KMS-11 (cell line): ENCODE measurements around the gene CXADR.
"Not testable (repeated sequence)": the region's sequence is repeated elsewhere in the genome, so short reads cannot be mapped to it uniquely, and the experiment has no call there.

Experiments used
- H2AFZ ChIP-seq: fragments of 200-600 bp; sonication (generic); 2 replicates; pipeline ENCODE4 v1.6.1; 2016; ENCODE audit warnings: antibody characterized with exemption, mixed run types, low read depth
- H3K27ac ChIP-seq: fragments of 200-600 bp; sonication (generic); 2 replicates; pipeline ENCODE4 v1.6.1; 2016; ENCODE audit warnings: mild to moderate bottlenecking, mixed run types
- H3K27me3 ChIP-seq: fragments of 200-600 bp; sonication (generic); 2 replicates; pipeline ENCODE4 v1.6.1; 2017; ENCODE audit warnings: mild to moderate bottlenecking, low read depth, mixed run types, moderate library complexity; ENCODE audit not compliant: insufficient read depth
- H3K36me3 ChIP-seq: fragments of 200-600 bp; sonication (generic); 2 replicates; pipeline ENCODE4 v1.6.1; 2017; ENCODE audit warnings: mild to moderate bottlenecking, mixed run types; ENCODE audit not compliant: insufficient read depth
- H3K4me1 ChIP-seq: fragments of 200-600 bp; sonication (generic); 2 replicates; pipeline ENCODE4 v1.6.1; 2016; ENCODE audit warnings: mild to moderate bottlenecking, low read depth, mixed run types; ENCODE audit not compliant: poor library complexity, severe bottlenecking
- H3K4me2 ChIP-seq: fragments of 200-600 bp; sonication (generic); 2 replicates; pipeline ENCODE4 v1.7.0; 2016; ENCODE audit warnings: mild to moderate bottlenecking, mixed run types
- H3K4me3 ChIP-seq: fragments of 200-600 bp; sonication (generic); IDR thresholded peaks from 2 replicates; pipeline ENCODE4 v1.6.1; 2017; ENCODE audit warnings: low read depth, low read length, mixed read lengths; ENCODE audit not compliant: insufficient read depth
- H3K79me2 ChIP-seq: fragments of 200-600 bp; sonication (generic); 2 replicates; pipeline ENCODE4 v1.6.1; 2016; ENCODE audit warnings: low read depth, mixed run types; ENCODE audit not compliant: insufficient read depth
- H3K9ac ChIP-seq: fragments of 200-600 bp; sonication (generic); 2 replicates; pipeline ENCODE4 v1.6.1; 2016; ENCODE audit warnings: mild to moderate bottlenecking, mixed run types
- H4K20me1 ChIP-seq: fragments of 200-600 bp; sonication (generic); 2 replicates; pipeline ENCODE4 v1.6.1; 2016; ENCODE audit warnings: mild to moderate bottlenecking, mixed run types; ENCODE audit not compliant: insufficient read depth
- TF ChIP-seq, protein P1 (sequence below): fragments of 200-600 bp; sonication (generic); conservative IDR thresholded peaks from 2 replicates; pipeline ENCODE4 v1.6.1; 2017; ENCODE audit warnings: low read depth, mild to moderate bottlenecking, antibody characterized with exemption, low read length, moderate library complexity, mixed read lengths

Gene CXADR

DNA sequence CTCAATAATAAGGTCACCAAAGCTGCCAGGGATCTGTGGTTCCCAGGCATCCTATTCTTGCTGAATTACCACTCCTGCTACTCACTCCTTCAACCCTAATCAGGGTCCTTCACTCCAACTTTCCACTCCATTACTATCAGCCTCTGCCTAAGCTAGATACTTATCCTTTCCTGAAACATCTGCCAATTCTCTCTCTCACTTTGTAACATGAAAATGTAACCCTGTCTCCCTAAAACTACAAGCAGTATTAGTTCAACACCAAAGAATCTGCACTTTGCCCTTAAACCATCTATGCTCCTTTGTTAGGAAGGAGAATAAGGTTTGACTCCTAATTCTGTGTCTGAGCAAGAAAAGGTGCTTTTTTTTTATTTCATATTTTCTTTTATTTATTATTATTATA, 15.5 kb upstream of the CXADR start:
- Histone ChIP-seq H3K36me3 (no peaks in the 10 kb centered on the region), H3K4me1 (no peaks in the 10 kb centered on the region), H3K27ac (no peak overlapping the region), H3K79me2 (no peaks in the 10 kb centered on the region), H3K9ac (no peak overlapping the region), H3K4me2 (no peak overlapping the region), H3K4me3 (no peak overlapping the region), H4K20me1 (no peaks in the 10 kb centered on the region), H3K27me3 (no peaks in the 10 kb centered on the region), H2AFZ (no peak overlapping the region)
- TF ChIP-seq, protein P1, sequence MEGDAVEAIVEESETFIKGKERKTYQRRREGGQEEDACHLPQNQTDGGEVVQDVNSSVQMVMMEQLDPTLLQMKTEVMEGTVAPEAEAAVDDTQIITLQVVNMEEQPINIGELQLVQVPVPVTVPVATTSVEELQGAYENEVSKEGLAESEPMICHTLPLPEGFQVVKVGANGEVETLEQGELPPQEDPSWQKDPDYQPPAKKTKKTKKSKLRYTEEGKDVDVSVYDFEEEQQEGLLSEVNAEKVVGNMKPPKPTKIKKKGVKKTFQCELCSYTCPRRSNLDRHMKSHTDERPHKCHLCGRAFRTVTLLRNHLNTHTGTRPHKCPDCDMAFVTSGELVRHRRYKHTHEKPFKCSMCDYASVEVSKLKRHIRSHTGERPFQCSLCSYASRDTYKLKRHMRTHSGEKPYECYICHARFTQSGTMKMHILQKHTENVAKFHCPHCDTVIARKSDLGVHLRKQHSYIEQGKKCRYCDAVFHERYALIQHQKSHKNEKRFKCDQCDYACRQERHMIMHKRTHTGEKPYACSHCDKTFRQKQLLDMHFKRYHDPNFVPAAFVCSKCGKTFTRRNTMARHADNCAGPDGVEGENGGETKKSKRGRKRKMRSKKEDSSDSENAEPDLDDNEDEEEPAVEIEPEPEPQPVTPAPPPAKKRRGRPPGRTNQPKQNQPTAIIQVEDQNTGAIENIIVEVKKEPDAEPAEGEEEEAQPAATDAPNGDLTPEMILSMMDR, result no peak

DNA sequence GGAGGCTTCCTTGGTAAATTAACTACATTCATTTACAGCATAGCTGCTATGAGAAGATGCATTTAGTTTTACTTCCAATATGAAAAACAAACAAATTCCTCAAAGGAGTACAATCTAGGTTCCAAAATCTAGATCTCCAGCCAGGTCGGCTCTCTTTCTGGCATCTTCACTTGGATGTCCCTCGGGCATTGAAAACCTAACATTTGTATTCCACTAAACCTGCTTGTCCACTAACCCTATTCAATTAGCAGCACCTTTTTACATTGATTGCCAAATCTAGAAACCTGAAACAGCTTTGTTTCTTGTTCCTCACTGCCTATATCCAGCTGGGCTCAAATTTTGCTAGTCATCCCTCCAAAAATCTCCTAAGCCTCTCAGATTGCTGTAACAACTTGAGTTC, 14.3 kb upstream of the CXADR start:
- TF ChIP-seq, protein P1, result no peak
- Histone ChIP-seq H3K4me1 (no peaks in the 10 kb centered on the region), H3K4me2 (no peak overlapping the region), H4K20me1 (no peaks in the 10 kb centered on the region), H2AFZ (no peak overlapping the region), H3K27me3 (no peaks in the 10 kb centered on the region), H3K4me3 (no peak overlapping the region), H3K9ac (no peak overlapping the region), H3K79me2 (no peaks in the 10 kb centered on the region), H3K36me3 (no peaks in the 10 kb centered on the region), H3K27ac (no peak overlapping the region)

DNA sequence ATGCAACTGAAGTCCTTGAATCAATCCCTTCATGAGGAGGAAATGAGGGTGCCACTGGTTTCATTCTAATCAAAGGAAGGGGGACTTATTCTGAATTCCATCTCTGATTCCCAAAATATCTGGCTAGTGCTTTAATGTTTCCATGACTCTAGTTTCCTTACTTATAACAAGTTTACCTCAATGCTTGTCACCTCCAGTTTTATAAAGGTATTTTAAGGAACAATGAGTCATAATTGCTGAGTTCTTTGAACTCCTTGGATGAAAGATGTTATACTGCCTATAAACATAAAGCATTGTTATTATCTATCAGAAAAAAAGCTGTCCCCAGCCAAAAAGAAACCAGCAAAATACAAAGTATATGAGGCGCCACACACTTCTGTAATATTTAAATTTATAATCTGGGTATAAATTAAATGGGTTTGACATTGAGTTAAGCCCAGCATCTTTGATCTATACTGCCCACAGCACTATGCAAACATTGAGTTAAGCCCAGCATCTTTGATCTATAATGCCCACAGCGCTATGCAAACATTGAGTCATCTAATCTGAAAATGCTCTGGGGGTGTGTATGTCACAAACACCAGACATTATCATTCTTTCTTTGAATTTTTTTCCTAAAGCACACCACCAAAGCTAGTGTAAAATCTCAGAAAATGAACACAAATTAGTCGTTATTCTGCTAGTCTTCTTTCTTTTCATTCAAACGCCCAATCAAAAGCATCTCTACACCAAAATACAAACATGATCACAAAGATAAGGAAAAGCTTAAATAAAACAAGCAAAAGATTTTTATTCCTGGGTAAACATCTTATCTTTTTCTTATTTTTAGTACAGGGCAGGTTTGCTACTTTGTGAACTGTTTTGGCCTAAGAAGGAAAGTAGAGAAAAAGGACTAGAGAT, 11.5 kb upstream of the CXADR start:
- Histone ChIP-seq H2AFZ (no peak overlapping the region), H3K4me2 (no peak overlapping the region), H4K20me1 (no peaks in the 10 kb centered on the region), H3K27me3 (no peaks in the 10 kb centered on the region), H3K36me3 (no peaks in the 10 kb centered on the region), H3K4me1 (no peaks in the 10 kb centered on the region), H3K79me2 (no peaks in the 10 kb centered on the region), H3K9ac (no peak overlapping the region), H3K4me3 (no peak overlapping the region), H3K27ac (no peak overlapping the region)
- TF ChIP-seq, protein P1, result no peak

DNA sequence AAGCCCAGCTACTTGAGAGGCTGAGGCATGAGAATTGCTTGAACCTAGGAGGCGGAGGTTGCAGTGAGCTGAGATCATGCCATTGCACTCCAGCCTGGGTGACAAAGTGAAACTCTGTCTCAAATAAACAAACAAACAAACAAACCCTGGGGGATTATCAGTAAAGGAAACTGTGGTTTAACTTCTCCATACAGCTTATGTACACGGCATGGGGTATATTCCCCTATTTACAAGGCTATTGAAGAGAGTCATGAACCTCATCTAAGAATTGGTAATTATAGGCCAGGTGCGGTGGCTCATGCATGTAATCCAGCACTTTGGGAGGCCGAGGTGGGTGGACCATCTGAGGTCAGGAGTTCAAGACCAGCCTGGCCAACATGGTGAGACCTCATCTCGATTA, 9.9 kb upstream of the CXADR start:
- H2AFZ ChIP-seq, H3K27me3 ChIP-seq, H3K27ac ChIP-seq, H3K4me3 ChIP-seq, H3K36me3 ChIP-seq, H3K4me1 ChIP-seq, H3K4me2 ChIP-seq, H3K79me2 ChIP-seq, H3K9ac ChIP-seq, H4K20me1 ChIP-seq: not testable (repeated sequence)

DNA sequence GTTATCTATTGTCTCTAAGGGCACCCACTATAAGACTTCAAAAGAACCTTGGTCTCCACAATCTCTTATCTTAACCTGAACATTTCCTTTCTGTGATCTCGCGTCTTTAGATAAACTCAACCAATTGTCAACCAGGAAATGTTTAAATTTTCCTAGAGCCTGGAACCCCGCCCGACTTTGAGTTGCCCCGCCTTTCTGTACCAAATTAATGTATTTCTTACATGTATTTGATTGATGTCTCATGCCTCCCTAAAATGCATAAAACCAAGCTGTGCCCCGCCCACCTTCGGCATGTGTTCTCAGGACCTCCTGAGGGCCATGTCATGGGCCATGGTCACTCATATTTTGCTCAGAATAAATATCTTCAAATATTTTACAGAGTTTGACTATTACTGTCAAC, 5.9 kb upstream of the CXADR start:
- Histone ChIP-seq H3K27ac (no peak overlapping the region), H2AFZ (no peak overlapping the region), H3K9ac (no peak overlapping the region), H4K20me1 (no peaks in the 10 kb centered on the region), H3K4me2 (no peak overlapping the region), H3K4me1 (no peaks in the 10 kb centered on the region), H3K27me3 (no peaks in the 10 kb centered on the region), H3K79me2 (no peaks in the 10 kb centered on the region), H3K4me3 (no peak overlapping the region), H3K36me3 (no peaks in the 10 kb centered on the region)
- TF ChIP-seq, protein P1, result no peak
